ENCODE results near the gene NT5C2.

NT5C2 gene

DNA sequence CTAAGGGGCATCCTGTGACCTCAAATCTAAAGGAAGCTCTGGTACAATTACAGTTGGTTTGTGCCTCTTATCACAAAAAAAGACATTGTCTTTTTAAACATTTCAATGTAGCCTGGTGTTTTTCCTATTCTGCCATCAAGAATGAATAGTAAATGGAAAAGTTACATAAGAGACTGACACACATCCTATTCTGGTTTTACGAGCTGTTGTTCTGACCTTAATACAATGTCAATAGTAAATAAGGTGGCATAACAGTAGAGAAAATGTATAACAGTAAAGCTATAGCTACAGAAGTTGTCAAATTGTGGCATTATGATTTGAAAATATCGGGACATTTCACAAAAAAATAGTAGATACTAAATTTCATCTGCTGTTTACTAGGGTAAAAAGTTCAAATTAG is 88.4 kb downstream of the NT5C2 start:
- TF ChIP-seq, protein P1, sequence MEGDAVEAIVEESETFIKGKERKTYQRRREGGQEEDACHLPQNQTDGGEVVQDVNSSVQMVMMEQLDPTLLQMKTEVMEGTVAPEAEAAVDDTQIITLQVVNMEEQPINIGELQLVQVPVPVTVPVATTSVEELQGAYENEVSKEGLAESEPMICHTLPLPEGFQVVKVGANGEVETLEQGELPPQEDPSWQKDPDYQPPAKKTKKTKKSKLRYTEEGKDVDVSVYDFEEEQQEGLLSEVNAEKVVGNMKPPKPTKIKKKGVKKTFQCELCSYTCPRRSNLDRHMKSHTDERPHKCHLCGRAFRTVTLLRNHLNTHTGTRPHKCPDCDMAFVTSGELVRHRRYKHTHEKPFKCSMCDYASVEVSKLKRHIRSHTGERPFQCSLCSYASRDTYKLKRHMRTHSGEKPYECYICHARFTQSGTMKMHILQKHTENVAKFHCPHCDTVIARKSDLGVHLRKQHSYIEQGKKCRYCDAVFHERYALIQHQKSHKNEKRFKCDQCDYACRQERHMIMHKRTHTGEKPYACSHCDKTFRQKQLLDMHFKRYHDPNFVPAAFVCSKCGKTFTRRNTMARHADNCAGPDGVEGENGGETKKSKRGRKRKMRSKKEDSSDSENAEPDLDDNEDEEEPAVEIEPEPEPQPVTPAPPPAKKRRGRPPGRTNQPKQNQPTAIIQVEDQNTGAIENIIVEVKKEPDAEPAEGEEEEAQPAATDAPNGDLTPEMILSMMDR (IDR thresholded peaks at IDR 0.05; ENCODE audit: borderline replicate concordance, insufficient read depth, low read depth, low read length), result no peak
- H3K4me3 ChIP-seq (ENCODE audit: low read depth, low read length), result no peak overlapping the region

DNA sequence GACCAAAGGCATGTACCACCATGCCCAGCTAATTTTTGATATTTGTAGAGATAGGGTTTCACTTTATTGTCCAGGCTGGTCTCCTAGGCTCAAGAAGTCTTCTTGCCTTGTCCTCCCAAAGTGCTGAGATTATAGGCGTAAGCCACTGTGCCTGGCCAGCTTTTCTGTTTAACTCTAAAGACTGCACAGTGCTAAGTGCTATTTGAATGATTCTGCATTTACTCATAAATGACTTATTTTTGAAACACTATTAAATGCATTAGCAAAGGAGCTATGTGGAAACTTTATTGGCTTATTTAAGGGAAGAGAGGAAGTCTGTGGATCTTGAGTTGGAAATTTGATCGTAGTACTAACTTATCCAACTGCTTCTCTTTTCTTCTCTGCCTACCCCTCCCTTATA is 89.1 kb downstream of the NT5C2 start:
- H3K4me3 ChIP-seq (ENCODE audit: low read depth, low read length), result no peak overlapping the region
- TF ChIP-seq, protein P1 (IDR thresholded peaks at IDR 0.05; ENCODE audit: borderline replicate concordance, insufficient read depth, low read depth, low read length), result no peak

DNA sequence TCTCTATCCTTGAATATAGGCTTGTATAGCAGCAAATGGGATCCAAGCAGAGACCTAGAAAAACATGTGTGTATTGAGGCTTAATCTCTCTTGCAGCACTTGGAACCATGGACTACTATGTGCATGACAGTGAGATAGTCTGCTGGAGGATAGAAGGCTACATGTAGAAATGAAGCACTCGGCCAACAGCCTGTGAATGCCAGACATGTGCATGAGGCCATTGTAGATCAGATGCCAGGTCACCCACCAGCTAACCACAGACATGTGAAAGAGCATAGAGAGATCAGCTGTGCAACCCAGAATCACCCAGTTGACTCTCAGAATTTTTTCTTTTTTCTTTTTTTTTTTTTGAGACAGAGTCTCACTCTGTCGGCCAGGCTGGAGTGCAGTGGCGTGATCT is 90.9 kb downstream of the NT5C2 start:
- TF ChIP-seq, protein P1 (IDR thresholded peaks at IDR 0.05; ENCODE audit: borderline replicate concordance, insufficient read depth, low read depth, low read length), result no peak
- no peak overlapping the region for H3K4me3 ChIP-seq (ENCODE audit: low read depth, low read length)

DNA sequence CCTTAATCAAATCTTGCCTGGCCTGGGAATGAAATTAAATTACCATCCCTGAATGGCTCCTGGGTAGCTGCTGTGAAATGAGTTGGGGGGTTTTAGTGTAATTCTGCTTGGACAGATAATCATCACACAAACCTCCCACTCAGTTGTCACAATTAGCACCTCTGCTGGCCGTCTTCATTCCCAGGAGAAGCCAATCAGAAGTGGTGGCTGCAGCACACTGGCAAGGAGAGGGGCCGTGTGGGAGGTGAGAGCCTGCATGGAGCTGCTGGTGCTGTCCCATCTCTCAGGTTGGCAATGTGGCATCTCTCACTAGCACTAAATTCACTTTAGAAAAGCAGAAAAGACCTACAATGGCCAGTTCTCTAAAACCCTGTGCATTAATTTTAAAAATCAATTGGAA is 92.5 kb downstream of the NT5C2 start:
- TF ChIP-seq, protein P1 (IDR thresholded peaks at IDR 0.05; ENCODE audit: borderline replicate concordance, insufficient read depth, low read depth, low read length), result no peak
- no peak overlapping the region for H3K4me3 ChIP-seq (ENCODE audit: low read depth, low read length)

DNA sequence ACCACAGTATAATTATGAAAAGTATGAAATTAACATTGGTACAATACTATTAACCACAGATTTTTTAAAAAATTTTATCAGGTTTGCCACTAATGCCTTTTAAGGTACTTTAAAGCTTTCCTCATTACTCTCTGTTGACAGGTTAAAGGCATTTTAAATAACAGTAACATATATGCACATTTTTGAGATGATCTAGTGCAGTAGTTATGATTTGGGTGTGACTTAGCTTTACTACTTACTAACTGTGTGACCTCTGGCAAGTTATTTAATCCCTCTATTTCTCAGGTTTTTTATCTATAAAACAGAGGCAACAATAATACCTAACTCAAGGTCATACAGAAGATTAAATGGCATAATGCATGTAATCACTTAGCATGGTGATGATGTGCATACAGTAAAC is 94.8 kb downstream of the NT5C2 start:
- TF ChIP-seq, protein P1 (IDR thresholded peaks at IDR 0.05; ENCODE audit: borderline replicate concordance, insufficient read depth, low read depth, low read length), result no peak
- H3K4me3 ChIP-seq (ENCODE audit: low read depth, low read length), result no peak overlapping the region

DNA sequence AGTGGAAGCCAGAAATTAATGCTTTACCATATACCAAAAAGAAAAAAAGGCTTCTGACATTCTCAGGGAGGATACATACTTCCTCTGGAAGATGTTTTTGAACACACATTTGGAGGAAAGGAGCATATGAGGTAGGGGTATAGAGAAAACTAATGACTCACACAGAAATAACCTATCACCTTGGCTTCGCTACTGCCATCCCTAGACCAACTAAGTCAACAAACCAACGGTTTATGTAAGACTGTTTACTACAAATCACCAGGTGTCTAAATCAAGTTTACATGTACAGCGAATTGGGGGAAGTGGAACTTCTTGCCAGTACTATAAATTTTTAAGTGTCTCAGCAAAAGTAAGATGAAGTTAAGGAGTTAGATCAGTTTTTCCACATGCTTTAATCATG is 96.9 kb downstream of the NT5C2 start:
- TF ChIP-seq, protein P1 (IDR thresholded peaks at IDR 0.05; ENCODE audit: borderline replicate concordance, insufficient read depth, low read depth, low read length), result no peak
- H3K4me3 ChIP-seq (ENCODE audit: low read depth, low read length), result no peak overlapping the region

DNA sequence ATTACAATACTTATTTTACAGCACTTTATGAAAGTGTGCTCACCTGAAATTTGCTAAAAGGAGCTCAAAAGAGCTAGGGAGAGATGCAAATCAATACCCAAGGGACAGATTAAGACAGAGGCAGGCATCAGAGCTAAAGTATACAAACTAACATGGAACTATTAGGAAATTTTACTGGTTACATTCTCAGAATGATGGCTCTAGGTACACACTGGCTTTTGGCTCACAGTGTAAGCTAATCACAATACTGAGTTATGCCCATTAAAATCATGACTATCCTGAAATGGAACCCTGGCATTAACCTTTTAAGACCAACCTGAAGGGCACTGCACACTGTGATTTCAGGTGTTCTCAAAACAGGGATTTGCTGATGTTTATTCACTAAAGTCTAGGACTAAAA is 98.1 kb downstream of the NT5C2 start:
- TF ChIP-seq, protein P1 (IDR thresholded peaks at IDR 0.05; ENCODE audit: borderline replicate concordance, insufficient read depth, low read depth, low read length), result no peak

More for the DNA sequence above, 98.1 kb downstream of the NT5C2 start:
- no peak overlapping the region for H3K4me3 ChIP-seq (ENCODE audit: low read depth, low read length)
